ENCODE data around the gene LRRC41. TPM values are rescaled to one million over a fixed set of nuclear protein-coding genes. Genes with fewer than 3 reads are reported as not detected.

Gene LRRC41
- total RNA-seq, 1 donor from 2014 or later, result 102 TPM

DNA sequence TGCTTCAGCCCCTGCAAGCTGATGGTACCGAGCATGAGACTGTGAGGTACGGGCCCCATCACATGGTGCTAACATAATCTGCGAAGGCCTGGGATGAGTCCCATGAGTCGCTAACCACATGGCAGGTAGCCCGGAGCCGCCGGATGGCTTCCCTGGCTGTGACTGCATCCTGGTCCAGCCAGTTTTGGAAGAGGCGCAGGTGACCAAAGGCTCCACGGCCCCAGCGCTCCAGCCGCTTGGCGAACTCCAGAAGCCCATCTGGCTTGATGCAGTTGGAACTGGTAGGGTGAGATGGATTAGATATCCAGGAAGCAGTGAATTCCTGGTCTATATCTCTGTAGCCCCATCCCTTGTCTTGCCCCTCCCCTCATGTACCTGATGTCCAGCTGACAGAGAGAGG lies 24.6 kb downstream of the LRRC41 start:
- H3K4me3 ChIP-seq (ENCODE audit: low read depth, low read length), result no peak overlapping the region
- TF ChIP-seq, protein P1, sequence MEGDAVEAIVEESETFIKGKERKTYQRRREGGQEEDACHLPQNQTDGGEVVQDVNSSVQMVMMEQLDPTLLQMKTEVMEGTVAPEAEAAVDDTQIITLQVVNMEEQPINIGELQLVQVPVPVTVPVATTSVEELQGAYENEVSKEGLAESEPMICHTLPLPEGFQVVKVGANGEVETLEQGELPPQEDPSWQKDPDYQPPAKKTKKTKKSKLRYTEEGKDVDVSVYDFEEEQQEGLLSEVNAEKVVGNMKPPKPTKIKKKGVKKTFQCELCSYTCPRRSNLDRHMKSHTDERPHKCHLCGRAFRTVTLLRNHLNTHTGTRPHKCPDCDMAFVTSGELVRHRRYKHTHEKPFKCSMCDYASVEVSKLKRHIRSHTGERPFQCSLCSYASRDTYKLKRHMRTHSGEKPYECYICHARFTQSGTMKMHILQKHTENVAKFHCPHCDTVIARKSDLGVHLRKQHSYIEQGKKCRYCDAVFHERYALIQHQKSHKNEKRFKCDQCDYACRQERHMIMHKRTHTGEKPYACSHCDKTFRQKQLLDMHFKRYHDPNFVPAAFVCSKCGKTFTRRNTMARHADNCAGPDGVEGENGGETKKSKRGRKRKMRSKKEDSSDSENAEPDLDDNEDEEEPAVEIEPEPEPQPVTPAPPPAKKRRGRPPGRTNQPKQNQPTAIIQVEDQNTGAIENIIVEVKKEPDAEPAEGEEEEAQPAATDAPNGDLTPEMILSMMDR (IDR thresholded peaks at IDR 0.05; ENCODE audit: insufficient read depth, low read length, poor library complexity, severe bottlenecking), result no peak
- H3K36me3 ChIP-seq (ENCODE audit: control insufficient read depth, insufficient read depth, low read length), result no peaks in the 10 kb centered on the region
- no peaks in the 10 kb centered on the region for H3K27me3 ChIP-seq (ENCODE audit: control insufficient read depth, insufficient read depth, low read length)
- DNase-seq (ENCODE audit: low read depth), result no peak

DNA sequence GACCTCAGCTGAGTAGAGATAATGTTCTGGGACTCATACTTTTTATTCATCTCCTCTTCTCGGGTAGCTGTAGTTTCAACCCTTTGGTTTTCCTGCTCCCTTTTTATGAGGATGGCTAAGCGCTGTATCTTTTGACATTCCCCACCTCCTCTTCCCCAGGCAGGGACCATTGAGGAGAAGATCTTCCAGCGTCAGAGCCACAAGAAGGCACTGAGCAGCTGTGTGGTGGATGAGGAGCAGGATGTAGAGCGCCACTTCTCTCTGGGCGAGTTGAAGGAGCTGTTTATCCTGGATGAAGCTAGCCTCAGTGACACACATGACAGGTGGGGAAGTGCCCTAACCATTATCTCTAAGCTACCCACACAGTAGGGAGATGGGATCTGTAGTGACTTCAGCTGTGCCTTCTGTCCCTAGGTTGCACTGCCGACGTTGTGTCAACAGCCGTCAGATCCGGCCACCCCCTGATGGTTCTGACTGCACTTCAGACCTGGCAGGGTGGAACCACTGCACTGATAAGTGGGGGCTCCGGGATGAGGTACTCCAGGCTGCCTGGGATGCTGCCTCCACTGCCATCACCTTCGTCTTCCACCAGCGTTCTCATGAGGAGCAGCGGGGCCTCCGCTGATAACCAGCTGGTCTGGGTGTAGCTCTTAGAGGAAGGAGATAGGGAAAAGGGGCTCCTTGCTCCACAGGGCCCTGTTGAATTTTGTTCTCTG lies 25.6 kb downstream of the LRRC41 start:
- TF ChIP-seq, protein P1 (IDR thresholded peaks at IDR 0.05; ENCODE audit: insufficient read depth, low read length, poor library complexity, severe bottlenecking), result no peak
- no peak overlapping the region for H3K4me3 ChIP-seq (ENCODE audit: low read depth, low read length)
- no peaks in the 10 kb centered on the region for H3K27me3 ChIP-seq (ENCODE audit: control insufficient read depth, insufficient read depth, low read length)
- no peak for DNase-seq (ENCODE audit: low read depth)
- H3K36me3 ChIP-seq (ENCODE audit: control insufficient read depth, insufficient read depth, low read length), result peaks cover 2% of the 10 kb centered on the region

DNA sequence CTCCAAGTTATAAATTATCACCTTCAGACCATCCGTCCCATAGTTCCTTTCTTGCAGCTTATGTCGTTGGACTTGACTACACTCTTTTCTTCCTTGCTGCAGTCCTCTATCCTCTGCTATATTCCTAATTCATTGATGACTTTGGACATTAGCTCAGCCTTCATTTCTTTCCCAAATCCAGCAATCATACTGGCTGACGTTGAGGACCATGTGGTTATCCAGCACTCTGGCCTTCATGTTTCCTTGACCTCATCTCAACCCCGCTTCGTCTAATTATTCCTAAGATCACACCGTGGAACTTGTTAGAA lies 28.4 kb downstream of the LRRC41 start:
- Histone ChIP-seq H3K27me3 (ENCODE audit: control insufficient read depth, insufficient read depth, low read length) (no peaks in the 10 kb centered on the region), H3K4me3 (ENCODE audit: low read depth, low read length) (no peak overlapping the region), H3K36me3 (ENCODE audit: control insufficient read depth, insufficient read depth, low read length) (peaks cover 2% of the 10 kb centered on the region)
- TF ChIP-seq, protein P1 (IDR thresholded peaks at IDR 0.05; ENCODE audit: insufficient read depth, low read length, poor library complexity, severe bottlenecking), result no peak
- no peak for DNase-seq (ENCODE audit: low read depth)

DNA sequence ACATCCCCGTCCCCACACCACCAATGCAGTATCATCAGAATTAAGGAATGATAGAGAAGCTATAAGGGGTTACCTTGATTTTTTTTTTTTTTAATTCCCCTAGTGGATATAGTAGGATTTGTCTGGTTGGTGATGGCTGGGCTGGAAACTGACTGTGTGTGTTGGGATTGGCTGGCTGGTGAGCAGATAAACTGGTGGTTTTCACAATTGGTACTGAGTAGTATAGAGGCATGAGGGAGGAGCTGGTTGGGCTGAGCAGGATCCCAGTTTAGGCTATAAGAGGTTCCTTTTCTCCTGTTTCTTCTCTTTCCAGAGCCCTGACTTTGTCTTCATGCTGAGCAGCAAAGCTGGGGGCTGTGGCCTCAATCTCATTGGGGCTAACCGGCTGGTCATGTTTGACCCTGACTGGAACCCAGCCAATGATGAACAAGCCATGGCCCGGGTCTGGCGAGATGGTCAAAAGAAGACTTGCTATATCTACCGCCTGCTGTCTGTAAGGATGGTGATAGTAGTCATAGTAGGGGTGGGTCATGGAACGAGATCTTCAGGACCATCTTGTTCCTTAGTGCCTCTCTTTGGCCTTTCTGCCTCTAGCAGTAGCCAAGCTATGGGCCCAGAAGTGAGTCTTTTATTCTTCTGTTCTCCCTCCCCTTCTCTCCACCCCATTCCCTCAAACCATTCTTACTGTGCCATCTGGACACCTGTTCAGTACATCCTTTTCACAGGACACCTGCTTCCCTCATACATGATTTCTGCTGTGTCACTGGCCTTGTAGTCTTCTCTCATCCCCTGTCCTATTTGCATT lies 29.0 kb downstream of the LRRC41 start:
- Histone ChIP-seq H3K27me3 (ENCODE audit: control insufficient read depth, insufficient read depth, low read length) (no peaks in the 10 kb centered on the region), H3K4me3 (ENCODE audit: low read depth, low read length) (no peak overlapping the region), H3K36me3 (ENCODE audit: control insufficient read depth, insufficient read depth, low read length) (peaks cover 2% of the 10 kb centered on the region)
- no peak for DNase-seq (ENCODE audit: low read depth)
- TF ChIP-seq, protein P1 (IDR thresholded peaks at IDR 0.05; ENCODE audit: insufficient read depth, low read length, poor library complexity, severe bottlenecking), result no peak

DNA sequence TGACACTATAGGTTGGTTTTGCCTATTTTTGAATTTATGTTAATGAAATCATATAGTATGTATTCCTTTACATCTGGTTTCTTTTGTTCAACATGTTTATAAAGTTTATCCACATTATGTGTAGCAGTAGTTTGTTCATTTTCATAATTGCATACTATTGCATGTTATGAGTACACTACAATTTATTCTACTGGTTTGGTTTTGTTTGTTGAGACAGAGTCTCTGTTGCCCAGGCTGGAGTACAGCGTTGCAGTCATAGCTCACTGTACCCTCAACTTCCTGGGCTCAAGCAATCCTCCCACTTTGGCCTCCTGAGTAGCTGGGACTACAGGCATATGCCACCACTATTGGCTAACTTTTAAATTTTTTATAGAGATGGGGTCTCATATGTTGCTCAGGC lies 34.8 kb downstream of the LRRC41 start:
- no peaks in the 10 kb centered on the region for H3K27me3 ChIP-seq (ENCODE audit: control insufficient read depth, insufficient read depth, low read length)
- TF ChIP-seq, protein P1 (IDR thresholded peaks at IDR 0.05; ENCODE audit: insufficient read depth, low read length, poor library complexity, severe bottlenecking), result no peak
- H3K36me3 ChIP-seq (ENCODE audit: control insufficient read depth, insufficient read depth, low read length), result peaks cover 3% of the 10 kb centered on the region
- H3K4me3 ChIP-seq (ENCODE audit: low read depth, low read length), result no peak overlapping the region
- DNase-seq (ENCODE audit: low read depth), result no peak
